ENCODE data around the gene CDT1.
A peak's percentile ranks its signal among the peaks of the same experiment; 100 is the strongest.

Gene CDT1

GRCh38 chr16:88803264-88803987, at the start of gene CDT1:
TSS of gene CDT1 (plus strand) at chr16:88803789. CDS start at chr16:88803832, 43 bp downstream.
- DNase-seq (ENCODE audit: low read depth): peak; percentile 91

GRCh38 chr16:88754109-88754911, 49.3 kb upstream of the CDT1 start:
- no peak for DNase-seq (ENCODE audit: low read depth)

- no peak for DNase-seq (ENCODE audit: low read depth)
These were observed 48.5 kb upstream of the CDT1 start for GRCh38 chr16:88754912-88755744.

GRCh38 chr16:88755745-88756443, 47.7 kb upstream of the CDT1 start:
- DNase-seq (ENCODE audit: low read depth): no peak

GRCh38 chr16:88758227-88758943, 45.2 kb upstream of the CDT1 start:
- DNase-seq (ENCODE audit: low read depth): no peak

GRCh38 chr16:88758944-88759244, 44.7 kb upstream of the CDT1 start:
- DNase-seq (ENCODE audit: low read depth): no peak

- no peak for DNase-seq (ENCODE audit: low read depth)
These were observed 44.2 kb upstream of the CDT1 start for GRCh38 chr16:88759245-88759975.

- DNase-seq (ENCODE audit: low read depth): no peak
These were observed 43.6 kb upstream of the CDT1 start for GRCh38 chr16:88759976-88760350.

- DNase-seq (ENCODE audit: low read depth): no peak
These were observed 43.0 kb upstream of the CDT1 start for GRCh38 chr16:88760424-88761142.

- no peak for DNase-seq (ENCODE audit: low read depth)
These were observed 42.5 kb upstream of the CDT1 start for GRCh38 chr16:88761143-88761534.

- DNase-seq (ENCODE audit: low read depth): no peak
These were observed 41.8 kb upstream of the CDT1 start for GRCh38 chr16:88761830-88762229.

- DNase-seq (ENCODE audit: low read depth): no peak
These were observed 41.2 kb upstream of the CDT1 start for GRCh38 chr16:88762258-88762870.

GRCh38 chr16:88762941-88763340, 40.6 kb upstream of the CDT1 start:
- no peak for DNase-seq (ENCODE audit: low read depth)

- DNase-seq (ENCODE audit: low read depth): no peak
These were observed 40.0 kb upstream of the CDT1 start for GRCh38 chr16:88763502-88764053.

GRCh38 chr16:88764080-88764479, 39.5 kb upstream of the CDT1 start:
- DNase-seq (ENCODE audit: low read depth): no peak

GRCh38 chr16:88764913-88765349, 38.7 kb upstream of the CDT1 start:
- DNase-seq (ENCODE audit: low read depth): no peak

- no peak for DNase-seq (ENCODE audit: low read depth)
These were observed 36.6 kb upstream of the CDT1 start for GRCh38 chr16:88766975-88767374.

- no peak for DNase-seq (ENCODE audit: low read depth)
These were observed 36.0 kb upstream of the CDT1 start for GRCh38 chr16:88767546-88768070.
